DND-41 (cell line): ENCODE data around the gene RGS18.

Source experiments
- EZH2 ChIP-seq: IDR thresholded peaks from 3 replicates; pipeline ENCODE4 v1.6.1; 2012; ENCODE audit warnings: borderline replicate concordance, low read depth, mild to moderate bottlenecking, moderate library complexity, low read length, inconsistent platforms; ENCODE audit not compliant: severe bottlenecking
- TF ChIP-seq, protein P1 (sequence below): IDR thresholded peaks from 2 replicates; pipeline ENCODE4 v1.5.1; 2012; ENCODE audit warnings: borderline replicate concordance, low read length, moderate library complexity, mild to moderate bottlenecking; ENCODE audit not compliant: poor library complexity, severe bottlenecking; ENCODE audit errors: extremely low read depth

DNA sequence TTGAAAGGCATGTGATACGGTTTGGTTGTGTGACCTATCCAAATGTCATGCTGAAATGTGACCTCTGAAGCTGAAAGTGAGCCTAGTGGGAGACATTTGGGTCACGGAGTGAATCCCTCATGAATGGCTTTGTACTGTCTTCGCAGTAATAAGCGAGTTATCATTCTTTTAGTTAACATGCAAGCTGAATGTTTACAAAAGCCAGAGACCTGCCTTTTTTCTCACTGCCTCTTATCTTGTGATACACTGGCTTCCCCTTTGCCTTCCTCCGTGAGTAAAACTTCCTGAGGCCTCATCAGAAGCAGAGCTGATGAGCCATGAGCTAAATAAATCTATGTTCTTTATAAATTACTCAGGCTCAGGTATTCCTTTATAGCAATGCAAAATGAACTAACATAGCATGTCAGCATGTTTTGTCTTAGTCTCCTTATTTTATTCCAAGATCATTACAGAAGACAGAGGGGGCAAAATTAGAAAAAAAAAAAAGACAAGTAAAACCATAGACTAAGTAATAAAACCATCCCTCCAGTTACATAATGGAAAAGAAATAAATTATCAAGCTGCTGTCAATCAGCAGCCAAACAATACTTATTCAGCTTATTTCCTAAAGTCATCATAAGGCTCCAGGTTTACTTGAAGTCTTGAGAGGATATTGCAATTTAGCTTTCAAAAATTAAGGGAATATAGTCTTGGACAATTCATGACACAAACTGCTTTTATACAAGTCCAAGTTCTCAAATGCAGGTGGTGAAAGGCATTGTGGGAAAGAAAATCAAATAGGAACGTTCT lies 12.1 kb downstream of the RGS18 start:
- TF ChIP-seq EZH2 = no peak
- TF ChIP-seq, protein P1, sequence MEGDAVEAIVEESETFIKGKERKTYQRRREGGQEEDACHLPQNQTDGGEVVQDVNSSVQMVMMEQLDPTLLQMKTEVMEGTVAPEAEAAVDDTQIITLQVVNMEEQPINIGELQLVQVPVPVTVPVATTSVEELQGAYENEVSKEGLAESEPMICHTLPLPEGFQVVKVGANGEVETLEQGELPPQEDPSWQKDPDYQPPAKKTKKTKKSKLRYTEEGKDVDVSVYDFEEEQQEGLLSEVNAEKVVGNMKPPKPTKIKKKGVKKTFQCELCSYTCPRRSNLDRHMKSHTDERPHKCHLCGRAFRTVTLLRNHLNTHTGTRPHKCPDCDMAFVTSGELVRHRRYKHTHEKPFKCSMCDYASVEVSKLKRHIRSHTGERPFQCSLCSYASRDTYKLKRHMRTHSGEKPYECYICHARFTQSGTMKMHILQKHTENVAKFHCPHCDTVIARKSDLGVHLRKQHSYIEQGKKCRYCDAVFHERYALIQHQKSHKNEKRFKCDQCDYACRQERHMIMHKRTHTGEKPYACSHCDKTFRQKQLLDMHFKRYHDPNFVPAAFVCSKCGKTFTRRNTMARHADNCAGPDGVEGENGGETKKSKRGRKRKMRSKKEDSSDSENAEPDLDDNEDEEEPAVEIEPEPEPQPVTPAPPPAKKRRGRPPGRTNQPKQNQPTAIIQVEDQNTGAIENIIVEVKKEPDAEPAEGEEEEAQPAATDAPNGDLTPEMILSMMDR = no peak
